HG03095 (cell line): ENCODE results near the gene NEK6.

ENCODE experiments used
- ATAC-seq: cut with Tn5 transposase; IDR thresholded peaks from one replicate; pipeline ENCODE4 v1.9.1; 2021; ENCODE audit warnings: moderate library complexity; ENCODE audit not compliant: unreplicated experiment

The NEK6 gene

GRCh38 chr9:124274738-124275137 lies 17.0 kb downstream of the NEK6 start:
- ATAC-seq, result no peak

- ATAC-seq, result no peak
Observed at GRCh38 chr9:124277420-124277819, 19.7 kb downstream of the NEK6 start.

- no peak for ATAC-seq
Observed at GRCh38 chr9:124278054-124278540, 20.3 kb downstream of the NEK6 start.

GRCh38 chr9:124279531-124280175 lies 21.9 kb downstream of the NEK6 start:
- ATAC-seq, result no peak

GRCh38 chr9:124280176-124280691 lies 22.5 kb downstream of the NEK6 start:
- no peak for ATAC-seq

GRCh38 chr9:124281931-124282371 lies 24.2 kb downstream of the NEK6 start:
- no peak for ATAC-seq

GRCh38 chr9:124282442-124283227 lies 24.9 kb downstream of the NEK6 start:
- ATAC-seq, result no peak

- ATAC-seq, result no peak
Observed at GRCh38 chr9:124283228-124283814, 25.6 kb downstream of the NEK6 start.

GRCh38 chr9:124284237-124284831 lies 26.6 kb downstream of the NEK6 start:
- ATAC-seq, result no peak

- no peak for ATAC-seq
Observed at GRCh38 chr9:124284940-124285441, 27.2 kb downstream of the NEK6 start.

GRCh38 chr9:124285490-124285889 lies 27.7 kb downstream of the NEK6 start:
- no peak for ATAC-seq

GRCh38 chr9:124285903-124286291 lies 28.1 kb downstream of the NEK6 start:
- ATAC-seq, result no peak

GRCh38 chr9:124286292-124286931 lies 28.7 kb downstream of the NEK6 start:
- ATAC-seq, result no peak

- no peak for ATAC-seq
Observed at GRCh38 chr9:124290053-124290591, 32.4 kb downstream of the NEK6 start.

- no peak for ATAC-seq
Observed at GRCh38 chr9:124290743-124291554, 33.2 kb downstream of the NEK6 start.

- peak; percentile 38 for ATAC-seq
Observed at GRCh38 chr9:124291801-124292396, 34.1 kb downstream of the NEK6 start.

- ATAC-seq, result no peak
Observed at GRCh38 chr9:124292696-124293593, 35.2 kb downstream of the NEK6 start.
